DMS 273 treated with DMSO at 0.1 percent for 48 hours (cell line): ENCODE data around the gene CPNE5.

Experiments used
- DNase-seq: peaks from one replicate; lab custom pipeline; 2025; lab: John Stamatoyannopoulos, UW

CPNE5 gene

GRCh38 chr6:36743538-36744303 lies 95.5 kb downstream of the CPNE5 start:
- no peak for DNase-seq

GRCh38 chr6:36743032-36743431 lies 96.2 kb downstream of the CPNE5 start:
- no peak for DNase-seq

GRCh38 chr6:36742146-36742545 lies 97.1 kb downstream of the CPNE5 start:
- no peak for DNase-seq

- DNase-seq: no peak
These were observed 98.4 kb downstream of the CPNE5 start for GRCh38 chr6:36740818-36741179.

GRCh38 chr6:36739947-36740817 lies 99.1 kb downstream of the CPNE5 start:
- no peak for DNase-seq

GRCh38 chr6:36738108-36738507 lies 101.1 kb downstream of the CPNE5 start:
- DNase-seq: no peak

- no peak for DNase-seq
These were observed 102.0 kb downstream of the CPNE5 start for GRCh38 chr6:36737043-36737785.

- no peak for DNase-seq
These were observed 103.9 kb downstream of the CPNE5 start for GRCh38 chr6:36735110-36736071.

- DNase-seq: no peak
These were observed 104.7 kb downstream of the CPNE5 start for GRCh38 chr6:36734486-36735060.

- no peak for DNase-seq
These were observed 105.9 kb downstream of the CPNE5 start for GRCh38 chr6:36733300-36733699.

GRCh38 chr6:36731622-36732310 lies 107.5 kb downstream of the CPNE5 start:
- DNase-seq: no peak

- no peak for DNase-seq
These were observed 108.5 kb downstream of the CPNE5 start for GRCh38 chr6:36730424-36731380.

GRCh38 chr6:36729161-36729524 lies 110.1 kb downstream of the CPNE5 start:
- no peak for DNase-seq

GRCh38 chr6:36728289-36729160 lies 110.7 kb downstream of the CPNE5 start:
- no peak for DNase-seq

- DNase-seq: peak; percentile 84
These were observed 111.7 kb downstream of the CPNE5 start for GRCh38 chr6:36727505-36728021.

GRCh38 chr6:36725581-36725980 lies 113.7 kb downstream of the CPNE5 start:
- DNase-seq: no peak

- no peak for DNase-seq
These were observed 114.5 kb downstream of the CPNE5 start for GRCh38 chr6:36724514-36725390.
